GM12878 (cell line): ENCODE measurements around the gene SELPLG. TPM values are rescaled to one million over a fixed set of nuclear protein-coding genes. Genes with fewer than 3 reads are reported as not detected.

Source experiments
- ATAC-seq: fragments of 200-7000 bp; cut with Tn5 transposase; 3 replicates; pipeline ENCODE4 v1.9.1; 2020; ENCODE audit warnings: mild to moderate bottlenecking, moderate library complexity
- BruUV-seq: library from RNA; stranded (reverse); fragments of 400-500 nt; replicated peaks from 2 replicates; lab custom pipeline; 2021; lab: Mats Ljungman, UMichigan
- CTCF ChIA-PET: fragments of 300-600 bp; sonication (Branson Sonifier 250); formaldehyde crosslinking; extraction: SDS; loops from one replicate; lab custom pipeline; 2021; ENCODE audit warnings: inconsistent platforms; lab: Yijun Ruan, JAX
- POLR2A ChIA-PET: fragments of 350-600 bp; formaldehyde crosslinking; extraction: SDS; loops from one replicate; lab custom pipeline; 2021; ENCODE audit warnings: inconsistent platforms; lab: Charles Lee
- RAD21 ChIA-PET: fragments of 300-600 bp; sonication (Branson Sonifier 250); formaldehyde crosslinking; loops from one replicate; lab custom pipeline; 2023; ENCODE audit warnings: antibody characterized with exemption; ENCODE audit not compliant: unreplicated experiment; lab: Charles Lee
- SMC1A ChIA-PET: fragments of 300-600 bp; sonication (Branson Sonifier 250); formaldehyde crosslinking; loops from one replicate; lab custom pipeline; 2023; ENCODE audit not compliant: unreplicated experiment, uncharacterized antibody; lab: Charles Lee
- DNase-seq: peaks from one replicate; pipeline ENCODE4 v3.0.0-alpha.2; 2011; ENCODE audit warnings: low read depth, low spot score
- FAIRE-seq: peaks from 3 replicates; lab custom pipeline; 2011; peaks lifted over from hg19 to GRCh38; lab: Jason Lieb, UNC
- H2AFZ ChIP-seq: 2 replicates; pipeline ENCODE4 v1.6.0; 2011; ENCODE audit warnings: low read depth, low read length, control low read depth; ENCODE audit not compliant: control insufficient read depth
- H3K27ac ChIP-seq: 2 replicates; pipeline ENCODE4 v1.5.1; 2011; ENCODE audit warnings: control low read depth; ENCODE audit not compliant: control insufficient read depth, insufficient read depth
- H3K27me3 ChIP-seq, 2 experiments: replicated peaks in 1 of 2; 2 replicates each; pipeline versions ENCODE4 v1.6.0 to v1.6.1; 2011; ENCODE audit warnings: low read length in 1 of 2; ENCODE audit not compliant: control insufficient read depth in 2 of 2, insufficient read depth in 2 of 2
- H3K36me3 ChIP-seq, 2 experiments: 2 replicates each; pipeline ENCODE4 v1.5.1; 2011; ENCODE audit warnings: low read length in 1 of 2; ENCODE audit not compliant: control insufficient read depth in 2 of 2, insufficient read depth in 2 of 2
- H3K4me1 ChIP-seq: 2 replicates; pipeline ENCODE4 v1.6.1; 2011; ENCODE audit warnings: mild to moderate bottlenecking, low read length, moderate library complexity, mixed read lengths; ENCODE audit not compliant: control insufficient read depth, insufficient read depth
- H3K4me2 ChIP-seq: 2 replicates; pipeline ENCODE4 v1.6.0; 2011; ENCODE audit warnings: control low read depth; ENCODE audit not compliant: control insufficient read depth, insufficient read depth
- H3K4me3 ChIP-seq: fragments of 200-600 bp; sonication (generic); 2 replicates; pipeline ENCODE4 v1.5.1; 2016
- H3K79me2 ChIP-seq: 2 replicates; pipeline ENCODE4 v1.6.0; 2011; ENCODE audit warnings: low read length; ENCODE audit not compliant: control insufficient read depth, insufficient read depth
- H3K9ac ChIP-seq: 2 replicates; pipeline ENCODE4 v1.8.0; 2011; ENCODE audit warnings: low read length, control low read depth, mixed read lengths; ENCODE audit not compliant: control insufficient read depth, insufficient read depth
- H3K9me3 ChIP-seq: replicated peaks from 3 replicates; pipeline ENCODE4 v1.5.1; 2011; ENCODE audit warnings: mild to moderate bottlenecking, low read length; ENCODE audit not compliant: control insufficient read depth, insufficient read depth
- H4K20me1 ChIP-seq: 2 replicates; pipeline ENCODE4 v1.6.0; 2011; ENCODE audit not compliant: control insufficient read depth, insufficient read depth
- ATF7 ChIP-seq: fragments of 450-650 bp; IDR thresholded peaks from 2 replicates; pipeline ENCODE4 v1.6.1; 2016; ENCODE audit warnings: low read depth, mild to moderate bottlenecking
- CEBPB ChIP-seq, 2 experiments: fragments of 150-350 bp in 1 of 2; IDR thresholded peaks; 2 replicates each; pipeline ENCODE4 v1.6.1; 2012 to 2014; ENCODE audit warnings: low read depth in 2 of 2, low read length in 2 of 2, borderline replicate concordance in 1 of 2, inconsistent platforms in 1 of 2
- CREB1 ChIP-seq: IDR thresholded peaks from 2 replicates; pipeline ENCODE4 v1.6.1; 2012; ENCODE audit warnings: low read depth, mild to moderate bottlenecking, inconsistent platforms
- CTCF ChIP-seq, 3 experiments: IDR thresholded peaks in 2 of 3; conservative IDR thresholded peaks in 1 of 3; 2 replicates each; pipeline ENCODE4 v1.5.1; 2011; ENCODE audit warnings: low read depth in 3 of 3, low read length in 3 of 3, mild to moderate bottlenecking in 3 of 3, control low read depth in 2 of 3, moderate library complexity in 2 of 3, inconsistent platforms in 1 of 3, mixed read lengths in 1 of 3; ENCODE audit not compliant: control insufficient read depth in 2 of 3, insufficient read depth in 1 of 3; ENCODE audit errors: extremely low read depth in 1 of 3
- EGR1 ChIP-seq, 2 experiments: IDR thresholded peaks; 1 replicate in 1 of 2; 2 replicates in 1 of 2; pipeline ENCODE4 v1.6.1; 2011 to 2012; ENCODE audit warnings: low read depth in 2 of 2, low read length in 2 of 2, borderline replicate concordance in 1 of 2, mild to moderate bottlenecking in 1 of 2, moderate library complexity in 1 of 2
- EZH2 ChIP-seq: IDR thresholded peaks from 2 replicates; pipeline ENCODE4 v1.6.1; 2012; ENCODE audit warnings: low read depth, mild to moderate bottlenecking, control low read depth, inconsistent platforms, low read length, borderline replicate concordance; ENCODE audit not compliant: control insufficient read depth
- GABPA ChIP-seq: IDR thresholded peaks from 2 replicates; pipeline ENCODE4 v1.6.1; 2014; ENCODE audit warnings: antibody characterized with exemption, low read depth, mild to moderate bottlenecking, inconsistent platforms
- GATAD2B ChIP-seq: fragments of 450-650 bp; conservative IDR thresholded peaks from 2 replicates; pipeline ENCODE4 v1.6.1; 2017; ENCODE audit warnings: low read depth, mild to moderate bottlenecking, moderate library complexity
- KLF5 ChIP-seq: fragments of 450-650 bp; IDR thresholded peaks from 2 replicates; pipeline ENCODE4 v1.6.1; 2014; ENCODE audit warnings: mild to moderate bottlenecking; ENCODE audit not compliant: partially characterized antibody
- MTA3 ChIP-seq: IDR thresholded peaks from 2 replicates; pipeline ENCODE4 v1.6.1; 2012; ENCODE audit warnings: low read length, inconsistent platforms, borderline replicate concordance
- NFYA ChIP-seq: IDR thresholded peaks from 2 replicates; pipeline ENCODE4 v1.6.1; 2011; ENCODE audit warnings: low read depth, mild to moderate bottlenecking, low read length, improper control_type of control experiment, borderline replicate concordance
- POLR2AphosphoS5 ChIP-seq: IDR thresholded peaks from 2 replicates; pipeline ENCODE4 v1.6.1; 2011; ENCODE audit warnings: mild to moderate bottlenecking, low read length, inconsistent platforms
- RAD21 ChIP-seq: IDR thresholded peaks from 2 replicates; pipeline ENCODE4 v1.6.1; 2011; ENCODE audit warnings: mild to moderate bottlenecking, low read depth, low read length, moderate library complexity; ENCODE audit not compliant: insufficient read depth
- RB1 ChIP-seq: fragments of 450-650 bp; formaldehyde crosslinking; IDR thresholded peaks from 2 replicates; pipeline ENCODE4 v1.6.1; 2017; ENCODE audit warnings: mild to moderate bottlenecking, borderline replicate concordance
- RUNX3 ChIP-seq: IDR thresholded peaks from 2 replicates; pipeline ENCODE4 v1.6.1; 2012; ENCODE audit warnings: low read length, inconsistent platforms
- TCF12 ChIP-seq: IDR thresholded peaks from 2 replicates; pipeline ENCODE4 v1.6.1; 2011; ENCODE audit warnings: low read depth, mild to moderate bottlenecking, low read length
- WGBS: methylation state at CpG from one replicate; pipeline ENCODE4 v1.1.6; 2016; ENCODE audit warnings: low lambda C conversion rate; ENCODE audit not compliant: insufficient replicate concordance, insufficient coverage; ENCODE audit errors: missing lambda C conversion rate; 5-methylcytosine and 5-hydroxymethylcytosine counted together
- in situ Hi-C: fragments of 300-500 bp; cut with MboI; formaldehyde crosslinking; loops from 9 replicates; pipeline ENCODE4 v1.14.3; 2018; ENCODE audit warnings: mixed read lengths
- intact Hi-C: fragments of 100-400 bp; cut with micrococcal nuclease; formaldehyde crosslinking; loops from one replicate; pipeline ENCODE4 v1.14.2; 2022; ENCODE audit not compliant: unreplicated experiment
- polyA plus RNA-seq, 11 experiments: library from polyadenylated mRNA; depleted of rRNA in 4 of 11; unstranded in 6 of 11; stranded (reverse) in 5 of 11; fragments of >200 nt; fragmentation: Nextera tagmentation in 4 of 11; fragmentation: Illumina TruSeq in 1 of 11; extraction: Ambion mirVana in 4 of 11; extraction: Trizol in 1 of 11; gene quantifications; 1 replicate in 1 of 11; 2 replicates in 10 of 11; pipeline versions ENCODE4 v1.2.1 to v1.2.3, GENCODE V29; 2011 to 2016; ENCODE audit warnings: inconsistent platforms in 2 of 11, missing spikeins in 2 of 11, low read depth in 1 of 11
- total RNA-seq, 4 experiments: library from RNA; depleted of rRNA in 3 of 4; stranded (reverse); fragments of >200 nt in 3 of 4; fragmentation: Illumina TruSeq in 1 of 4; extraction: Trizol in 1 of 4; gene quantifications; 2 replicates each; pipeline versions ENCODE4 v1.2.1 to v1.2.3, GENCODE V29; 2013 to 2021
- TF ChIP-seq, protein P1 (sequence below): IDR thresholded peaks from 2 replicates; pipeline ENCODE4 v1.6.1; 2012; ENCODE audit warnings: low read length, inconsistent platforms
- TF ChIP-seq, protein P2 (sequence below): fragments of 450-650 bp; IDR thresholded peaks from 2 replicates; pipeline ENCODE4 v1.6.1; 2018; ENCODE audit warnings: borderline replicate concordance, mild to moderate bottlenecking; ENCODE audit not compliant: partially characterized antibody

SELPLG gene
- total and polyA plus RNA-seq, 10 of the 15 experiments (the other 5 are each of a cell fraction or from before 2014, with no cell fraction given), result 3.2 to 32.3 (median 23.9) TPM

GRCh38 chr12:108611884-108612415, 21.7 kb downstream of the SELPLG start:
- Histone ChIP-seq H3K4me3 (no peak overlapping the region), H4K20me1 (no peaks in the 10 kb centered on the region), H3K79me2 (no peaks in the 10 kb centered on the region), H3K9me3 (peaks cover 13% of the 10 kb centered on the region; the same call in 2 of the 3 replicates), H3K9ac (no peak overlapping the region), H3K36me3 (no peaks in the 10 kb centered on the region), H3K4me1 (peaks cover 51% of the 10 kb centered on the region), H3K27ac (no peak overlapping the region), H2AFZ (no peak overlapping the region), H3K4me2 (no peak overlapping the region), H3K27me3 (no peaks in the 10 kb centered on the region)
- intact Hi-C loops (no loop called here), in situ Hi-C loops (no loop called here)
- POLR2A ChIA-PET, result interaction anchor here (0.6 to 3.5 kb wide), 4 partner anchors 23 to 52 kb away, joined by 3 to 44 read pairs (median 4); no protein-coding TSS in a partner anchor
- SMC1A ChIA-PET, result interaction anchor here (0.9 to 11.4 kb wide), 3 partner anchors 18 to 191 kb away, joined by 3 to 718 read pairs (median 3); partner anchors contain the start of genes ISCU and SART3
- RAD21 ChIA-PET, result interaction anchor here (0.6 to 15.9 kb wide), 3 partner anchors 14 to 44 kb away, joined by 3 to 633 read pairs (median 6); partner anchors contain the start of genes ISCU, SART3, SELPLG and TMEM119
- CTCF ChIA-PET, result interaction anchor here (0.7 to 17.2 kb wide), 5 partner anchors 23 to 190 kb away, joined by 3 to 866 read pairs (median 3); partner anchors contain the start of genes ISCU and SART3
- ATAC-seq (peak; percentile 5; the same call in 1 of the 3 replicates), DNase-seq (no peak), FAIRE-seq (no peak)
- WGBS, result 46% methylated on average over 5 of the region's 5 CpGs
- BruUV-seq, result no TSS peak
- TF ChIP-seq KLF5, result no peak
- TF ChIP-seq CEBPB (IDR thresholded peaks at IDR 0.05; ENCODE audit: borderline replicate concordance in 1 of 2, low read depth in 2 of 2, low read length in 2 of 2), result no peak
- no peak for TF ChIP-seq EZH2
- TF ChIP-seq NFYA, result no peak
- no peak for TF ChIP-seq EGR1 (IDR thresholded peaks at IDR 0.05; ENCODE audit: borderline replicate concordance in 1 of 2, low read depth in 2 of 2, low read length in 2 of 2)
- TF ChIP-seq, protein P1, sequence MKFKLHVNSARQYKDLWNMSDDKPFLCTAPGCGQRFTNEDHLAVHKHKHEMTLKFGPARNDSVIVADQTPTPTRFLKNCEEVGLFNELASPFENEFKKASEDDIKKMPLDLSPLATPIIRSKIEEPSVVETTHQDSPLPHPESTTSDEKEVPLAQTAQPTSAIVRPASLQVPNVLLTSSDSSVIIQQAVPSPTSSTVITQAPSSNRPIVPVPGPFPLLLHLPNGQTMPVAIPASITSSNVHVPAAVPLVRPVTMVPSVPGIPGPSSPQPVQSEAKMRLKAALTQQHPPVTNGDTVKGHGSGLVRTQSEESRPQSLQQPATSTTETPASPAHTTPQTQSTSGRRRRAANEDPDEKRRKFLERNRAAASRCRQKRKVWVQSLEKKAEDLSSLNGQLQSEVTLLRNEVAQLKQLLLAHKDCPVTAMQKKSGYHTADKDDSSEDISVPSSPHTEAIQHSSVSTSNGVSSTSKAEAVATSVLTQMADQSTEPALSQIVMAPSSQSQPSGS, result no peak
- no peak for TF ChIP-seq TCF12
- no peak for TF ChIP-seq GATAD2B
- TF ChIP-seq MTA3, result no peak
- peak; percentile 36; the same call in 1 of the 2 replicates for TF ChIP-seq RUNX3
- no peak for TF ChIP-seq ATF7
- no peak for TF ChIP-seq CREB1
- TF ChIP-seq POLR2AphosphoS5, result no peak
- TF ChIP-seq CTCF (IDR thresholded peaks at IDR 0.05 in 2 of 3, conservative IDR thresholded peaks at IDR 0.05 in 1 of 3; ENCODE audit: control insufficient read depth in 2 of 3, extremely low read depth in 1 of 3, insufficient read depth in 1 of 3, low read depth in 3 of 3, low read length in 3 of 3), result peak; percentile 15 to 57 (median 18); a peak in 4 of 6 replicates
- TF ChIP-seq RB1, result no peak
- peak; percentile 35; the same call in 1 of the 2 replicates for TF ChIP-seq RAD21
- TF ChIP-seq GABPA, result no peak
- TF ChIP-seq, protein P2, sequence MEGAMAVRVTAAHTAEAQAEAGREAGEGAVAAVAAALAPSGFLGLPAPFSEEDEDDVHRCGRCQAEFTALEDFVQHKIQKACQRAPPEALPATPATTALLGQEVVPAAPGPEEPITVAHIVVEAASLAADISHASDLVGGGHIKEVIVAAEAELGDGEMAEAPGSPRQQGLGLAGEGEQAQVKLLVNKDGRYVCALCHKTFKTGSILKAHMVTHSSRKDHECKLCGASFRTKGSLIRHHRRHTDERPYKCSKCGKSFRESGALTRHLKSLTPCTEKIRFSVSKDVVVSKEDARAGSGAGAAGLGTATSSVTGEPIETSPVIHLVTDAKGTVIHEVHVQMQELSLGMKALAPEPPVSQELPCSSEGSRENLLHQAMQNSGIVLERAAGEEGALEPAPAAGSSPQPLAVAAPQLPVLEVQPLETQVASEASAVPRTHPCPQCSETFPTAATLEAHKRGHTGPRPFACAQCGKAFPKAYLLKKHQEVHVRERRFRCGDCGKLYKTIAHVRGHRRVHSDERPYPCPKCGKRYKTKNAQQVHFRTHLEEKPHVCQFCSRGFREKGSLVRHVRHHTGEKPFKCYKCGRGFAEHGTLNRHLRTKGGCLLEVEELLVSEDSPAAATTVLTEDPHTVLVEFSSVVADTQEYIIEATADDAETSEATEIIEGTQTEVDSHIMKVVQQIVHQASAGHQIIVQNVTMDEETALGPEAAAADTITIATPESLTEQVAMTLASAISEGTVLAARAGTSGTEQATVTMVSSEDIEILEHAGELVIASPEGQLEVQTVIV, result no peak
